Amniotic stem cell (primary cell): ENCODE data around the gene SDHA.
A peak's percentile ranks its signal among the peaks of the same experiment; 100 is the strongest.
"Not testable (repeated sequence)": the region's sequence is repeated elsewhere in the genome, so short reads cannot be mapped to it uniquely, and the experiment has no call there.

Experiments
- DNase-seq: peaks from one replicate; lab custom pipeline; 2025; lab: John Stamatoyannopoulos, UW

SDHA gene

DNA sequence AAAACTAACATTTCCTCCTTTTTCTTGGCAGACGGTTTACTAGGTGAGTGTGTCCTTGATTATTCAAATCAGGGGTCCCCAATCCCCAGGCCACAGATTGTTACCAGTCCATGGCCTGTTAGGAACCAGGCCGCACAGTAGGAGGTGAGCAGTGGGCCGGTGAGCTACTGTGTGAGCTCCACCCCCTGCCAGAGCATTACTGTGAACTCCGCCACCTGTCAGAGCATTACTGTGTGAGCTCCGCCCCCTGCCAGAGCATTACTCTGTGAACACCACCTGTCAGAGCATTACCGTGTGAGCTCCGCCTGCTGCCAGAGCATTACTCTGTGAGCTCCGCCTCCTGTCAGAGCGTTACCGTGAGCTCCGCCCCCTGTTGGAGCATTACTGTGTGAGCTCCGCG, 39.0 kb downstream of the SDHA start:
- no peak for DNase-seq

DNA sequence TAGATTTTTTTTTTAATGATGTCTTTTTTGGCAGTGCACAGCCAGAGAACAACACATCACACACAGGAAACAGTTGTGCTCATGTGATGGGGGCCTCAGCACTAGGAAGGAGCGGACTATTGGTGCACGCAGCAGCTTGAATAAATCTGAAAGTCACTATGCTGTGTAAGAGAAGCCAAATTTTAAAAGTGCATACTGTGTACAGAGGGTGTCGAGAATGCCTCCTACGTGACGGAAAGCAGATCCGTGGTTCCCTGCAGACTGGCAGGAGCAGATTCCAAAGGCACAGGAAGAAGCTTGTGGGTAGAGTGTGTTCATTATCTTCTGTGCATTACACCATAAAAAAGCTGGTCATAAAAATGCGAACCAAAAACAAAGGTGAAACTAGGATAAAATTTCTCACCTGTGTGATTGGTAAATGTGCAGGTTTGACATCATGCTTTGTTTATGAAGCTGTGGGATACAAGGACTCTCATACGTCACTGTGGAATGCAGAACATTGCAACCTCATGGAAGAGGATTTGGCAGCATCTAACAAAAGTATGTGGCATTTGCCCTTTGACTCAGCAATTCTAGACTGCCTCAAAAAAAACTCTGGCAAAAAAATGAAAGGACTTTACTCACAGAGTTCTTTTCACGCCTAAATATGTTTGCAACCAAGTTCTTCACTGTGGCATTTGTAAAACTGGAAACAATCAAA, 45.3 kb downstream of the SDHA start:
- peak; percentile 57 for DNase-seq

DNA sequence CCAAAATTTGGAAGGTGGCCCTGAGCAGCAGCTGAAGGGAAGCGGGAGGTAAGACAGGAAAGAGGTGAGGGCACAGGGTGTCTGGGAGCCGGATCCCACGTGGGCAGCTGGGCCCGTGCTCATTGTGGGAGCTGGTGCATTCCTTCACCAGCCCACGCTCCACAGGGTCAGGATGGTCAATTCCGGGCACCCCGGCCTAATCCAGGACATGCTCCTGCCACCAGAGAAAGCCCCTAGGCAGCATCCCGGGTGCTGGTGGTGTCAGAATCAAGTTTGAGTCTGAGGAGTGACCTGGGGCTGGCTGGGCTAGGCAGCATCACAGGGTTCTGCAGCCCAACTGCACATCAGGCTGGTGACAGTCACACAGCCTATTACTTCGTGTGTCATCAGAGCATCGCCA, 46.2 kb downstream of the SDHA start:
- no peak for DNase-seq

DNA sequence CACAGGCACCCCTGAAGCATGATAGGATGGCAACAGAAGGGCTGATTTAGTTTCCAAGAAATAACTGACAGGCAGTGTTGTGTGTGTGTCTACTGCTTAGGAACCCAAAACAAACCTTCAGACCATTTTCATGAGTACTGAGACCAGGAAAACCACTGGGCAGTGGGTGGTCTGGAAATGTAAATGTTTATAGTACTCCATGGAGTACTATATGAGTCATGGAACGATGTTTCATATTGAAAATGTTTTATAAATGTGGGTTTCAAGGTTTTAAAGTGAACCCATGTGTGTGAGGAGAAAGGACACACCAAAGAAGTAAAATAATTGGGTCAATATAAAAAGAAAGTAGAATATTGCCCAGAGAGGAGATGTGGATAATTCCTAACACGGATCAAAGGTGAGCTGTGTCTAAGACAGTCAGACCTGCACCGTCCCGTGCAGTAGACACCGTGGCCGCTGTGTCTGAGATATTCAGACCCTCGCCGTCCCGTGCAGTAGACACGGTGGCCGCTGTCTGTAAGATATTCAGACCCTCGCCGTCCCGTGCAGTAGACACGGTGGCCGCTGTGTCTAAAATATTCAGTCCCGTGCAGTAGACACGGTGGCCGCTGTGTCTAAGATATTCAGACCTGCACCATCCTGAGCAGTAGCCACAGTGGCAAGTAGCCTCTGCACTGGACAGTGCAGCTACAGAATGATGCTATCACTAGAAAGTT, 48.3 kb downstream of the SDHA start:
- DNase-seq: not testable (repeated sequence)

DNA sequence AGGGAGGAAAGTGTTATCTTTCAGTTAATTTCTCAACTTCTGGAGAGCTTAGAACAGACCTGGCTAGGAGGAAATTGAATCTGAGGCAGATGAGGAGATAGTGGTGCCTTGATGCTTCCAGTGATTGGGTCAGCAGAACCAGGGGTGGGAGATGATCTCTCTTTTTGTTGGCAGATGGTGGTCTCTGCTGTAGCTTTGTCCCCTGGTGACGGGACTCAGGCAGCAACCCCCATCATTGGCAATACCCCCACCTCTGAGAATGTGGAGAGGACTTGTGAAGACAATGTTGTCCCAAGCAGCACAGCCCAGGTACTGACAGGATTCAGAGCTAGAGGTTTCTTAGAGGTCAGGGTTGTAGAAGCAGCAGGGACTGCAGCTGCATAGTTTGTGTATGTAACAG, 49.6 kb downstream of the SDHA start:
- no peak for DNase-seq

DNA sequence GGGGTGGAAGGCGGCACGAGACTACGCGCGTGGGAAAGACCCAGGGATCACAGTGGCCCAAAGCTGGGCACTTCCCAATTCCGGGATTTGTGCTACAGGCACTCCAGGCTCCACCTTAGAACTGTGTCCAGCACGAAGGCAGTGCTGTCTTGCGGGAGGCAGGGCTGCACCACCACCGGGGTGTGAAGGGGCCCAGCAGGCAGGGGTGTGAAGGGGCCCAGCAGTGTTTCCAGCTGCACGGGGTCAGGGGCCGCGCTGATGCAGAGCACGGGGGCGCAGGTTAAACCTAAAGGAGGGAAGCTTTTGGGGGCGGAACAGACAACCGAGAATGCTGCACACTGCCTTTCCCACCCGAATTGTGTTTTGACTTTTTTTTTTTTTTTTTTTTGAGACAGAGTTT, 52.2 kb downstream of the SDHA start:
- DNase-seq: no peak

DNA sequence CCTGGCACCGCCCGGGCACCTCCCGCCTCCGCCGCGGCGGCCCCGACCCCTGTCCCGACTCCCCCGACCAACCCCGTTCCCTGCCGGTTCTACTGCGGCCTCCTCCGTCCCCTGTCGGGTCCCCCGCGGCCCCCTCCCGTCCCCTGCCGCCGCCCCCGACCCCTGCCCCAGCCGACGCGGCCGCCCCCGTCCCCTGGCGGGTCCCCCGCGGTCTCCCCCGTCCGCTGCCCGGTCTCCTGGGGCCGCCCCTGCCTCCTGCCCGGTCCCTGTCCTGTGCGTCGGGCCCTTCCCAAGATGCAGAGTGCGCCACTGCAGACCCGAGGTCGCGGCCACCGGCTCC, 53.7 kb downstream of the SDHA start:
- not testable (repeated sequence) for DNase-seq

DNA sequence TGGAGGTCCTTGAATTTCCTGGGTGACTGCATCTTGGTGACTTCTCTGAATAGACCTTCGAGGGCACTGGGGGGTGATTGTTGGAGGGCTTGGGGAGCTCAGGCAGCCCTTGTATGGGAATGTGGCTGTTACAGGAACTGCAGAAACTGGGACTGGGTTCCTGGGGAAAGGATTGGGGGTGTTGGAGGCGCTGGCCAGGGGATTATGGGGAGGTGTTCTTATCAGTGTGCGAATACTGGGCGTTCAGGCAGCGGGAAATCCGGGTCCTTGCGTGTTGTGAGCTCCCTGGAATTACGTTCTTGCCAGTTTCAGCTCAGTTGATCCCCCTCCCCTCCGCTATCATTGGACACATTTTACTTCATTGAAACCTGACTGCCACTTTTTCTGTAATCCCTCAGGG, 55.0 kb downstream of the SDHA start:
- DNase-seq: not testable (repeated sequence)

DNA sequence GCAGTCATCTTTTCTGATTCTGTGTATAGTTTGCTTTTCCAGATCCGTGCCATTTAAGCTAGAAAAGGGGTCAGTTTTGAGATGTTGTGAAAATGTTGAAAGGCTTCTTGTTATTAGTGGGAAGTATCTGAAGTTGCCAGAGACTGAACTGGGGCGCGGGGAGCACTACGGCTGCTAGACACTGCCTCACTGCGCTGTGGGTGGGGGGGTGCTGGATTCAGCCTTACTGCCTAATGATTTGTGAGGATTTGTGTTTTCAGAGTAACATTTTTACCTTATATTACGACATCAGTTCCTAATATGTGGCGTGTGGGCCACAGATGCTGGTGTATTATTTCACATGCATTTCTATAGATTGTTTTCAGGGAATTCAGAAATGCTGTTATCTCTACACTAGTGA, 55.4 kb downstream of the SDHA start:
- DNase-seq: not testable (repeated sequence)

DNA sequence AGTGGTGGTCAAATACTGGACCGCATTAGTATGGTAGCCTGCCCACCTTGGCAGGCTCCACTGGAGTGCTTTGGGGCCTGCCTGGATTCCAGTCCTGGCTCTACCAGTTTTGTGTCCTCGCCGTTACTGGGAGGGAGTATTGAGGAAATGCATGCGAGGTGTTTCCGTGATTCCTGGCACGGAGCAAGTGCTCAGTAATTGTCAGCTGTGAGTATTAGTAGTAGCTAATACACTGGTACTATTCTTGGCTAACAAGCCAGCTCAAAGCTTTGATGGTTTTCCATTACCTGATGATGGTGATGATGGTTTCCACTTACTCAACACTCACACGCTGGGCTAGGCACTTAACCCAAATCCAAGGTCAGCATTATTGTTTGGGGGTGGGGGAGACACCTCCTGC, 56.2 kb downstream of the SDHA start:
- not testable (repeated sequence) for DNase-seq

DNA sequence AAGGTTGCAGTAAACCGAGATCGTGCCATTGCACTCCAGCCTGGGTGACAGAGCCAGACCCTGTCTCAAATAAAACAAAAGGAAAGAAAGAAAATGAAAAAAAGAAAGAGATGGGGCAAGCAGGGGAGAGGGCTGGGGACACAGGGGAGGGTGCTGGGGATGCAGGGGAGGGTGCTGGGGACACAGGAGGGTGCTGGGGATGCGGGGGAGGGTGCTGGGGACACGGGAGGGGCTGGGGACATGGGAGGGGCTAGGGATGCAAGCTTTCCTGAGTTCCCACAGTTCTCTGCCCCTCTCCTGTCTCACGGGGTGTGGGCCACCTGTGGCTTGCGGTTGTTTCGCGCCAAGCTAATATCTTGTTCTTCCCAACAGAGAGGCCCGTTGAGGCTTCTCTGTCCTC, 60.5 kb downstream of the SDHA start:
- no peak for DNase-seq

DNA sequence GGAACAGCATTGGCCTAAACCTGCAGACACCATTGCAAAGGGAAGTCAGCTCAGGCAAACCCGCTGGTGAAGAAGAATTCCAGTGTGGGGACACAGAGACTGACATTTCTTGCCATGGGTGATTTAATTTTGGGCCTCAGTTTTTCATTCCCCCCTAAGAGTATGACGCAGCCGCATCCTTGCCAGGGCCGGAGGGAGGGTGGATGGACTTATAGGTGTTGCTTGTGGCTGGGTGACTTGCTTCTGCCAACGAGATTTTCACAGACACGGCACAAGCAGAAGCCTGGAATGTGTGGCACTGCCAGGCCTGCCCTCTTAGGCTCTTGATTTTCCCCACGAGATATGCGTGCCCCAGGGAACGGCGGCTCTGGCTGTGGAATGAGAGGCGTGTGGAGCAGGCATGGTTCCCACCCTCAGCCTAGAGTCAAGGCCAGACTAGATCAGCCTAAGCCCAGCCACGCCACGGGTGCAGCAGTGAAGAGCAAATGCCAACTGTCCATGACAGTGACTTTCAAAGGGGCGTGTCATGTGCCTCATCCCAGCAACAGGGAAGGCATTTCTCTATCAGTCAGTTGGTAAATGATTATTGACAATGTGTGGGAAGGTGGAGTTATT, 61.0 kb downstream of the SDHA start:
- not testable (repeated sequence) for DNase-seq

DNA sequence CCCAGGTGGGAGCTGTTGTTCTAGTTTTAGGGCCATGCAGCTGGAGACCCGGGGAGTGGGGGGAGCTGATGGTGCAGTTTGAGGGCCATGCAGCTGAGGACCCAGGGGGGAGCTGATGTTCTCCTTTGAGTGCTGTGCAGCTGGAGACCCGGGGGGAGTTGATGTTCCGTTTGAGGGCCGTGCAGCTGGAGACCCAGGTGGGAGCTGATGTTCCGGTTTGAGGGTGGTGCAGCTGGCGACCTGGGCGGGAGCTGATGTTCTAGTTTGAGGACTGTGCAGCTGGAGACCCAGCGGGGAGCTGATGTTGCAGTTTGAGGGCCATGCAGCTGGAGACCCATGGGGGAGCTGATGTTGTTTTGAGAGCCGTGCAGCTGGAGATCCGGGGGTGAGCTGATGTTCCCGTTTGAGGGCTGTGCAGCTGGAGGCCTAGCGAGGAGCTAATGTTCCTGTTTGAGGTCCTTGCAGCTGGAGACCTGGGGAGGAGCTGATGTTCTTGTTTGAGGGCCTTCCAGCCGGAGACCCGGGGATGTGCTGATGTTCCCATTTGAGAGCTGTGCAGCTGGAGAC, 68.0 kb downstream of the SDHA start:
- DNase-seq: no peak

DNA sequence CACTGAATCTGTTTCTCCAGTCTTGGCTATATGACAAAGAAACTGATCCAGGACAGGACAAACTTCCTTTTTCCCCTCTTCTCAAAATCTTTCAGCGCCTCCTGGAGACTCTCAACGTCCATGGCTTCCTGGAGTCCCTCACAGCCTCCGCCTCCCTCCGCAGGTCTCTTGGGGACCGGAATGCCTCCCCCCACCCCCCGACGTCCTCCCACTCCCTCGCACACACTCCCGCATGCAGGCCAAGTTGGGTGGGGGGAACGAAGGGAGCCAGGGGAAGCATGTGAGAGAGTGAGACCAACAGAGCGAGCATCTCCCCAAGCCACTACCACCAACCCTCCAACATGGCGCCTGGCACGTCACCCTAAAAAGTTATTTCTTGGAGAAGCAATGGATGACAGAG, 72.1 kb downstream of the SDHA start:
- DNase-seq: not testable (repeated sequence)

DNA sequence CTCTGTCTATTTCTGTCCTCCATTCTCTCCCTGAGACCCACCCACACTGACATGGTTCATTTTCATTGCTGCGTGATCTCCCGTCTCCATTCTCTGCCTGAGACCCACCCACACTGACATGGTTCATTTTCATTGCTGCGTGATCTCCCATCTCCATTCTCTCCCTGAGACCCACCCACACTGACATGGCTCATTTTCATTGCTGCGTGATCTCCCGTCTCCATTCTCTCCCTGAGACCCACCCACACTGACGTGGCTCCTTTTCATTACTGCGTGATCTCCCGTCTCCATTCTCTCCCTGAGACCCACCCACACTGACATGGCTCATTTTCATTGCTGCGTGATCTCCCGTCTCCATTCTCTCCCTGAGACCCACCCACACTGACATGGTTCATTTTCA, 73.2 kb downstream of the SDHA start:
- DNase-seq: not testable (repeated sequence)

DNA sequence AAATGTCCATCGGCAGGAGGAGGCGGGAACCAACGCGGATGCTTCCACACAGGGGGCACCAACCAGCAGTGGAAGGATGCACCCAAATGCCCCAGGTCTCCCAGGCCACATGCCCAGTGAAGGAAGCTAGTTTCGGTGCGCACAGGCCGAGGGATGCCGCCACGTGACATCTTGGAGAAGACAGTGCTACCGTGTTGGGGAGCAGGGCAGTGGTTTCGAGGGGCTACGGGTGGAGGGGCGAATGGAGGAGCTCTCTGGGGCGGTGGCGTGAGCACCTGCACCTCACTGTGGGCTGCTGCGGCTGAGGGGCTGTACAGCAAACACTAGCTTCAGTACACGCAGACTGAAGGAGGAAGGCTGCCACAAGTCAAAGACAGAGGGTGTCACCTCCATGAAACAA, 76.7 kb downstream of the SDHA start:
- not testable (repeated sequence) for DNase-seq

DNA sequence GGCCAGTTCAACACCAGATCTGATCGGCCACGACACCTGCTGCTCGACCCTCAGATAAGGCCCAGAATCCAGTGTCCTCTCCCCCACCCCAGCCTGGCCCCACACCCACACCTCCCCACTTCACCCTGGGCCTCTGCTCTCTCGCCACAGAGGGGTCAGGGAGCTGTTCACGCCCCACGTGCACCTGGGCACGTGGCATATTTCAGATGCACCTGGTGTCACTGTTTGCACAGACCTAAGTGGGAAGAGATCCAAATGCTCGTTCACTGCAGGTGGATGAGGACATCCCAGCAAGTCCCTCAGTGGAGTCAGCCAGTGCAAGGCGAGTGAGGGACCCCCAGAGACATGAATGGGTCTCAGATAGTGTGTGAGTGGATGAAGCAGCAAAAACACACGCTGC, 78.1 kb downstream of the SDHA start:
- DNase-seq: not testable (repeated sequence)

DNA sequence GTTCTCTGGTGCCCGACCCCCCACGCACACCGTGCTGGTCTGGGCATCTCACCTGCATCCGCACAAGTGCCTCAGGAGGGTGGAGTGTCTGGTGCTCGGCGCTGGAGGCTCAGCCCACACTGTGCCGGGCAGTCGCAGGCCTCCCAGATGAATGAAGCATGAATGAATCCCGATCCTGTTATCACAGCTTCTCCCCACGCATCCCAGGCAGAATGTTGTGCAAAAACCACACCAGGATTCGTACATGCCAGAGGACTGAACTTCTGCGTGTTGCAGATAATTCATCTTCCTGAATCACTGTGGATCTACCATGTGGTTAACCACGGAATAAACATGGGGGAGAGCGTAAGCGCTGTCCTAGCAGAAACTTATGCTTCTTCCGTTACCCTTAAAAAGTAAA, 78.8 kb downstream of the SDHA start:
- not testable (repeated sequence) for DNase-seq

DNA sequence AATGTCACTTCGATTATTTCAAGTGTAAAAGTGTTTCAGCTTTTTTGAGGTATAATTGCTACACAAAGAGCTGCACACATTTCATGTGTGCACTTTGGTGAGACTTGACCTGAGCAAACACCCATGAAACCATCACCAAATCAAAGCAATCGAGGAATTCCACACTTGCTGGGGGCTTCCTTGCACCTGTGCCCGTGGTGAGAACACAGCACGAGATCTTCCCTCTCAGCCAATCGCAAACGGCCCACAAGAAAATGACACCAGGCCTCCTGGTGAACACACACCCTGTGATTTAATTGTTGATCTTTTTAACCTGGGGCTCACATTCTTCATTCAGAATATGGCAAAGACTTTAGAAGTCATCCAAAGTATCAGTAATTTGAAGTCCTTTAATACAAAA, 79.3 kb downstream of the SDHA start:
- not testable (repeated sequence) for DNase-seq

DNA sequence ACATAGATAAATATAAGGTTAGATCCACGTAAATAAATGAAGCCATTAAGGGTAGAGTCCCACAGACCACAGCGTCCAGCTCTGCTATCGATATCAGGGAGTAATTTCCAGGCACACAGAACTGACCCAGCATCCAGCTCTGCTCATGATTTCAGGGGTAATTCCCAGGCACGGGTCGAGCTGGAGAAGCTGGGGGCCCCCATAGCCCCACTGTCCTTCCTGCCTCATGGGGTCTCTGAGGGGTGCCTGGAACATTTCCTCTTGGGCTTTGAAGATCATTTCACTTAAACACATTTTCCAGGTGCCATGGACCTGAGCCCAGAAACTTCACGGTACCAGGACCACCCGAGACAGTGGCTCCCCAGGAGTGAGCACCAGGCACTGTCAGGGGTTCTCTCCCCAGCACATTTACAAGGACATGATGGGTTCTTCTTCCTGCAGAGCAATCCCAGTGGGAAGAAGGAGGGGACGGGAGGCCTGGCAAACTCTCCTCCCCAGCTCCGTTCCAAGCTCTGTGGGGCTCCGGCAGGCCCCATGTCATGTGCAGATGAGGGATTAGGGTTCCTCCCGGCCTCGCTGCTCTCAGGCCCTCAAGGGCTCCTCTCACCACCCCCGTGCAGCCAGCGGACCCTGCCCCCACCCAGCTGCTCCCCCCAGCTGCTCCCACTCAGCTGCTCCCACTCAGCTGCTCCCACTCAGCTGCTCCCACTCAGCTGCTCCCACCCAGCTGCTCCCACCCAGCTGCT, 80.0 kb downstream of the SDHA start:
- DNase-seq: not testable (repeated sequence)

DNA sequence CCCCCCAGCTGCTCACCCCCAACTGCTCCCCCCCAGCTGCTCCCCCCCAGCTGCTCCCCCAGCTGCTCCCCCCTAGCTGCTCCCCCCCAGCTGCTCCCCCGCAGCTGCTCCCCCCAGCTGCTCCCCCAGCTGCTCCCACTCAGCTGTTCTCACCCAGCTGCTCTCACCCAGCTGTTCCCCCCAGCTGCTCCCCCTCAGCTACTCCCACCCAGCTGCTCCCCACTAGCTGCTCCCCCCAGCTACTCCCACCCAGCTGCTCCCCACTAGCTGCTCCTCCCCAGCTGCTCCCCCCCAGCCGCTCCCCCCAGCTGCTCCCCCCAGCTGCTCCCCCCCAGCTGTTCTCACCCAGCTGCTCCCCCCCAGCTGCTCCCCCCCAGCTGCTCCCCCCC, 80.6 kb downstream of the SDHA start:
- no peak for DNase-seq

DNA sequence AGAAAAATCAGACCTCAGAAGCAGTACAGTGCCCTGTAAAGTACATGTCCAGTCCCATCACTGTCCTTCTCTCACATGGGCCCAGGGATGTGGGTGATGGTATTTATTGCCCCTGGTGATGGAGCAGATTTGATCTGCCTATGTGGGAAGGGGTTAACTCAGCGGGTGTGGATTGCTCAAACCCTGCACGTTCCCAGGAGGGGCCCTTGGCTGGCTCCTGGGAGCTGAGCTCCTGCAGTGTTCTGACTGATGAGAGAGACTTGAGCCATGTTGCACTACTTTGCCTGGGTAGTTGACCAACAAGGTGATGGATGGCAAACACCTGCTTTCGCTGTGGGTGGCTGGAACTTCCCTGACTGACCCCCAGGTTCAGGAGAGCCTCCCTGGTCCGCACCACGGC, 81.8 kb downstream of the SDHA start:
- not testable (repeated sequence) for DNase-seq
